B cell (primary cell): Measurements from ENCODE around the gene PLA2R1. TPM values are rescaled to one million over a fixed set of nuclear protein-coding genes. Genes with fewer than 3 reads are reported as not detected.
A peak's percentile ranks its signal among the peaks of the same experiment; 100 is the strongest.

Source experiments
- ATAC-seq: fragments of 200-7000 bp; cut with Tn5 transposase; one replicate; pipeline ENCODE4 v1.10.0; 2021; ENCODE audit warnings: low read depth, mild to moderate bottlenecking, moderate number of reproducible peaks, moderate library complexity
- CTCF ChIA-PET: fragments of 350-600 bp; sonication (Branson Sonifier 250); formaldehyde crosslinking; loops from one replicate; lab custom pipeline; 2021; ENCODE audit warnings: antibody characterized with exemption, inconsistent platforms; lab: Charles Lee
- POLR2A ChIA-PET: fragments of 350-600 bp; sonication (Branson Sonifier 250); formaldehyde crosslinking; loops from one replicate; lab custom pipeline; 2021; ENCODE audit warnings: antibody characterized with exemption; lab: Charles Lee
- DNase-seq: peaks from one replicate; pipeline ENCODE4 v3.0.0; 2013
- H2AFZ ChIP-seq: 2 replicates; pipeline ENCODE4 v1.6.1; 2012; ENCODE audit warnings: mild to moderate bottlenecking, low read depth, low read length; ENCODE audit not compliant: insufficient read depth, poor library complexity, severe bottlenecking
- H3K27ac ChIP-seq, 2 donors: 1 replicate in 1 of 2; 2 replicates in 1 of 2; pipeline ENCODE4 v1.5.1; 2012 to 2013; ENCODE audit warnings: low read length in 2 of 2, mild to moderate bottlenecking in 2 of 2, moderate library complexity in 1 of 2
- H3K27me3 ChIP-seq, 4 experiments: fragments of 200-600 bp in 1 of 4; sonication (generic) in 1 of 4; replicated peaks in 1 of 4; 1 replicate in 2 of 4; 2 replicates in 2 of 4; pipeline versions ENCODE4 v1.6.1 to v1.7.0; 2013 to 2016; ENCODE audit warnings: low read length in 3 of 4, mild to moderate bottlenecking in 2 of 4, mixed read lengths in 1 of 4, moderate library complexity in 1 of 4; ENCODE audit not compliant: insufficient read depth in 4 of 4, control insufficient read depth in 3 of 4; ENCODE audit errors: control extremely low read depth in 1 of 4
- H3K36me3 ChIP-seq, 2 experiments: replicated peaks in 1 of 2; 1 replicate in 1 of 2; 2 replicates in 1 of 2; pipeline versions ENCODE4 v1.6.1 to v1.7.1; 2013; ENCODE audit warnings: low read length in 1 of 2; ENCODE audit not compliant: insufficient read depth in 2 of 2, control insufficient read depth in 1 of 2; ENCODE audit errors: control extremely low read depth in 1 of 2, extremely low read depth in 1 of 2
- H3K4me1 ChIP-seq, 2 donors: fragments of 200-600 bp in 1 of 2; sonication (generic) in 1 of 2; 1 replicate in 1 of 2; 2 replicates in 1 of 2; pipeline versions ENCODE4 v1.5.1 to v1.6.1; 2013 to 2017; ENCODE audit warnings: low read length in 2 of 2; ENCODE audit not compliant: control insufficient read depth in 2 of 2, insufficient read depth in 2 of 2
- H3K4me2 ChIP-seq: replicated peaks from 2 replicates; pipeline ENCODE3; 2012; ENCODE audit warnings: mild to moderate bottlenecking, low read depth, low read length; ENCODE audit not compliant: poor library complexity, severe bottlenecking
- H3K4me3 ChIP-seq, 5 experiments: fragments of 200-600 bp in 1 of 5; sonication (generic) in 1 of 5; 1 replicate in 3 of 5; 2 replicates in 2 of 5; pipeline versions ENCODE4 v1.5.1 to v1.7.0; 2011 to 2016; ENCODE audit warnings: low read length in 4 of 5, mild to moderate bottlenecking in 4 of 5, low read depth in 2 of 5, control low read depth in 1 of 5, moderate library complexity in 1 of 5; ENCODE audit not compliant: insufficient read depth in 1 of 5; ENCODE audit errors: control extremely low read depth in 1 of 5, extremely low read depth in 1 of 5
- H3K79me2 ChIP-seq: fragments of 200-600 bp; sonication (generic); one replicate; pipeline ENCODE4 v1.6.0; 2016; ENCODE audit warnings: low read length; ENCODE audit not compliant: control insufficient read depth, insufficient read depth
- H3K9ac ChIP-seq: fragments of 200-600 bp; sonication (generic); 2 replicates; pipeline ENCODE4 v1.6.1; 2017; ENCODE audit warnings: mild to moderate bottlenecking, low read length, moderate library complexity
- H3K9me3 ChIP-seq, 3 donors: one replicate each; pipeline versions ENCODE4 v1.6.1 to v1.7.1; 2013; ENCODE audit warnings: low read length in 2 of 3; ENCODE audit not compliant: control insufficient read depth in 2 of 3, insufficient read depth in 1 of 3; ENCODE audit errors: control extremely low read depth in 1 of 3
- H4K20me1 ChIP-seq: 2 replicates; pipeline ENCODE4 v1.6.0; 2012; ENCODE audit warnings: mild to moderate bottlenecking, low read length; ENCODE audit not compliant: insufficient read depth, control insufficient read depth, poor library complexity, severe bottlenecking
- H3K27ac Mint-ChIP-seq: one replicate; pipeline ENCODE4 v1.8.0; 2021; ENCODE audit warnings: mixed read lengths
- H3K27me3 Mint-ChIP-seq: one replicate; pipeline ENCODE4 v1.8.0; 2021; ENCODE audit warnings: mixed read lengths
- H3K4me1 Mint-ChIP-seq: one replicate; pipeline ENCODE4 v1.8.0; 2021; ENCODE audit warnings: mixed read lengths
- H3K4me3 Mint-ChIP-seq: one replicate; pipeline ENCODE4 v1.8.0; 2021; ENCODE audit warnings: mixed read lengths
- H3K9me3 Mint-ChIP-seq: one replicate; pipeline ENCODE4 v1.8.0; 2022; ENCODE audit warnings: mixed read lengths; ENCODE audit not compliant: insufficient read depth
- CTCF ChIP-seq: fragments of 200-600 bp; IDR thresholded peaks from one replicate; pipeline ENCODE4 v1.8.0; 2022; ENCODE audit warnings: antibody characterized with exemption, mild to moderate bottlenecking
- EZH2 ChIP-seq: IDR thresholded peaks from 2 replicates; pipeline ENCODE4 v1.6.1; 2012; ENCODE audit warnings: borderline replicate concordance, low read depth, mild to moderate bottlenecking, moderate library complexity, low read length; ENCODE audit not compliant: insufficient read depth, poor library complexity, severe bottlenecking
- WGBS: methylation state at CpG from one replicate; pipeline ENCODE4 v1.1.5; 2013; ENCODE audit warnings: missing lambda C conversion rate; ENCODE audit not compliant: insufficient coverage; 5-methylcytosine and 5-hydroxymethylcytosine counted together
- intact Hi-C: fragments of 100-400 bp; cut with micrococcal nuclease; formaldehyde crosslinking; loops from one replicate; pipeline ENCODE4 v1.10.0; 2022
- polyA plus RNA-seq: library from polyadenylated mRNA; depleted of rRNA; stranded (reverse); fragments of >200 nt; gene quantifications from 2 replicates; pipeline ENCODE4 v1.2.3, GENCODE V29; 2012
- total RNA-seq, 2 donors: library from RNA; stranded (reverse); fragments of 120-200 nt in 1 of 2; gene quantifications; 1 replicate in 1 of 2; 2 replicates in 1 of 2; pipeline versions ENCODE4 v1.2.3 to v1.2.4, GENCODE V29; 2013 to 2022

PLA2R1 gene
- total and polyA plus RNA-seq, 2 donors (not counting 1 experiment from before 2014, with no cell fraction given), result not detected

GRCh38 chr2:160076914-160077313 is 14.5 kb upstream of the PLA2R1 start:
- Histone ChIP-seq H3K9me3 (peaks cover 0 to 1% (median 0%) of the 10 kb centered on the region in 3 donors), H4K20me1 (no peaks in the 10 kb centered on the region), H3K9ac (no peak overlapping the region), H3K79me2 (no peaks in the 10 kb centered on the region), H3K4me1 (no peaks in the 10 kb centered on the region), H3K27ac (no peak overlapping the region), H3K27me3 (no peaks in the 10 kb centered on the region), H3K36me3 (no peaks in the 10 kb centered on the region), H3K4me2 (no peak overlapping the region), H2AFZ (peak overlapping the region; percentile 33), H3K4me3 (no peak overlapping the region)
- DNase-seq, result no peak
- no peak for ATAC-seq
- Mint-ChIP-seq H3K4me3 (no peak overlapping the region), H3K27ac (no peak overlapping the region), H3K27me3 (no peaks in the 10 kb centered on the region), H3K9me3 (no peaks in the 10 kb centered on the region), H3K4me1 (no peaks in the 10 kb centered on the region)
- intact Hi-C loops, result no loop called here
- POLR2A ChIA-PET, result no interaction called here
- CTCF ChIA-PET, result no interaction called here
- WGBS, result 0% methylated on average over 3 of the region's 4 CpGs
- TF ChIP-seq CTCF (no peak), EZH2 (no peak)

GRCh38 chr2:160076241-160076640 is 13.8 kb upstream of the PLA2R1 start:
- H3K27ac ChIP-seq, result no peak overlapping the region
- Mint-ChIP-seq H3K27ac (no peak overlapping the region), H3K4me3 (no peak overlapping the region), H3K4me1 (no peaks in the 10 kb centered on the region), H3K9me3 (no peaks in the 10 kb centered on the region), H3K27me3 (no peaks in the 10 kb centered on the region)
- no peaks in the 10 kb centered on the region for H3K36me3 ChIP-seq
- no peak for DNase-seq
- ATAC-seq, result no peak
- H3K9me3 ChIP-seq, result peaks cover 0 to 1% (median 0%) of the 10 kb centered on the region in 3 donors
- H3K4me3 ChIP-seq, result no peak overlapping the region
- POLR2A ChIA-PET, result no interaction called here
- TF ChIP-seq CTCF (no peak), EZH2 (no peak)
- no peaks in the 10 kb centered on the region for H3K79me2 ChIP-seq
- no peaks in the 10 kb centered on the region for H3K4me1 ChIP-seq
- H3K9ac ChIP-seq, result no peak overlapping the region
- H2AFZ ChIP-seq, result no peak overlapping the region
- H3K4me2 ChIP-seq, result no peak overlapping the region
- intact Hi-C loops, result no loop called here
- WGBS, result no CpG with 5 or more reads among the region's 2 CpGs
- no peaks in the 10 kb centered on the region for H4K20me1 ChIP-seq
- CTCF ChIA-PET, result no interaction called here
- H3K27me3 ChIP-seq, result no peaks in the 10 kb centered on the region
